Measurements from ENCODE around the gene SORT1.
"Not testable (repeated sequence)": the region's sequence is repeated elsewhere in the genome, so short reads cannot be mapped to it uniquely, and the experiment has no call there.

SORT1 gene

GRCh38 chr1:109397581-109398342 lies at the start of gene SORT1:
SORT1 (minus strand) TSS chr1:109397918; CDS start chr1:109397892, 26 bp downstream.
- DNase-seq (ENCODE audit: low read depth in 3 of 3): peak in 2 of 3 donors; percentile 10 to 51

- not testable (repeated sequence) for DNase-seq (ENCODE audit: low read depth in 3 of 3)
Observed at GRCh38 chr1:109445949-109446695, 48.4 kb upstream of the SORT1 start.

- no peak for DNase-seq (ENCODE audit: low read depth in 3 of 3)
Observed at GRCh38 chr1:109444346-109444745, 46.6 kb upstream of the SORT1 start.

DNA sequence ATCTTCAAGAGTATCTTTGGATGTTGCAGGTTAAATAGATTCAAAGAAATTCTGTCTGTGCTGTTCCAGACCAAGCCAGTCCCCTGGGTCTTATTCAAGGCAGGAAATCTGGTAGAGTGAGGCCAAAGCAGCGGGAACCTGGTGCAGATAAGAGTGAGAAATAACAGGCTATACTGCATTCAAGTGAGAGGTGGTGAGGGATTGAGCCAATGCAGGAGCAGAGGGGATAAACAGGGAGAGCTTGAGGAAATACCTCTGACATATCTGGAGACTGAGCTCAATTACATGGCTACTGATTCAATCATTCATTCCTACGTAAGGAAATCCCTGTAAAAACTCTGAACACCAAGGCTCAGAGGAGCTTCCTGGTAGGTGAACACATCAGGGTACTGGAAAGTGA lies 45.8 kb upstream of the SORT1 start:
- DNase-seq (ENCODE audit: low read depth in 3 of 3): no peak

GRCh38 chr1:109441069-109441468 lies 43.4 kb upstream of the SORT1 start:
- DNase-seq (ENCODE audit: low read depth in 3 of 3): no peak

DNA sequence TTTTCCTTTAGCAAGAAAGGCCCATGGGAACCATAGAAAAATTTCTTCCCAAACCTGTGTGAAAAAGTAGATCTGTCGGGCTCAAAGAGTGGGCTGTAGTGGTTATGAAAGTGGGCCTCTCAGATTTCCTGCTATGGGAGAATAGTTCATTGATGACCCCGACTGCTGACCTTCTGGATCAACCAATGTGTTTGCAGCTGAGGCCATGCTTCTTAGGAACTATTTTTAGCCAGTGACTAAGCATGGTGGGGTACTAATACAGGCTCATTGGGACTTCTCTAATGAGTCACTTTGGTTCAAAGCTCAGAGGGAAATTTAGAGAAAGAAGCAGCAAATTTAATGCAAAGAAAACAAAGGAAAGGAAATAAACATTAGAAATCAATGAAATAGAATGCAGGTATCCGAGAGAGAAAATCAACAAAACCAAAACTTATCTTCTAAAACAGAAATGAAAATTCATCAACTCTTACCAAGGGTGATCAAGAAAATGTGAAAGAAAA lies 41.1 kb upstream of the SORT1 start:
- no peak for DNase-seq (ENCODE audit: low read depth in 3 of 3)

DNA sequence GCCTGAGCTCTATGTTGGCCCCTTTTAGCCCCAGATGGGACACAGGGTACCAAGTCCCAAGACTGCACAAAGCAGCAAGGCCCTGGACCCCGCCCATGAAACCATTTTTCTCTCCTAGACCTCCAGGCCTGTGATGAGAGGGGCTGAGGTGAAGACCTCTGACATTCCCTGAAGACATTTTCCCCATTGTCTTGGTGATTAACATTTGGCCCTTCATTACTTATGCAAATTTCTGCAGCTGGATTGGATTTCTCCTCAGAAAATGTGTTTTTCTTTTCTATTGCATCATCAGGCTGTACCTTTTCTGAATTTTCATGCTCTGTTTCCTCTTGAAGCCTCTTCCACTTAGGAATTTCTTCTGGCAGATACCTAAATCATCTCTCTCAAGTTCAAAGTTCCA lies 36.8 kb upstream of the SORT1 start:
- no peak for DNase-seq (ENCODE audit: low read depth in 3 of 3)

- DNase-seq (ENCODE audit: low read depth in 3 of 3): no peak
Observed at GRCh38 chr1:109433322-109433721, 35.6 kb upstream of the SORT1 start.

DNA sequence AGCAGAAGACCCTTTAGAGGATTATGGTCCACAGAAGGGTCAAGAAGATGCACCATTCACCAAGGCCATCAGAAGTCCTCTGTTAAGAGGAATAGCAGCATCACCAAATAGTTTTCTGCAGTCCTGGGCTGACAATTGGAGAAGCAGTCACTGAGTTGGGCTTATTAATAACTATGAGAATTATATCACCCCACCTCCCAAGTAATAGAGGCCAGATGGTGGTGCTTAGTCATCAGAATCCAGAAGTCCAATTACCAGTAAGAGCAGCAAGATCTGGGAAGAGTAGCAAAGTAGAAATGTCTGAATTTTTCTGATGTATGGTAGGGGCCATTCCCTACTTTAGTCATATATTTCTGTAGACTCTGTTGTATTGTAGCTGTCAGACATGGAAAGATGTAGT lies 34.6 kb upstream of the SORT1 start:
- no peak for DNase-seq (ENCODE audit: low read depth in 3 of 3)

DNA sequence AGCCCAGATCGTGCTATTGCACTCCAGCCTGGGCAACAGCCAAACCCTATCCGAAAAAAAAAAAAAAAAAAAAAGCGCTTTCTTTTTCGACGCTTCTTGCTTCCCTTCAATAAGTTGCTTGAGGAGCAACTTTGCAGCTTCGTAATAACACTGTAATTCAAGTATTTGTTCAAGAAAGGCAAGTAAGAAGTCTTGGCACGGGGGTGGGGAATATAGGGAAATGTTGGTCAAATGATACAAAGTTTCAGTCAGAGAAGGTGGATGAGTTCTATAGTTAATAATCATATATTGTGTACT lies 29.4 kb upstream of the SORT1 start:
- DNase-seq (ENCODE audit: low read depth in 3 of 3): no peak

DNA sequence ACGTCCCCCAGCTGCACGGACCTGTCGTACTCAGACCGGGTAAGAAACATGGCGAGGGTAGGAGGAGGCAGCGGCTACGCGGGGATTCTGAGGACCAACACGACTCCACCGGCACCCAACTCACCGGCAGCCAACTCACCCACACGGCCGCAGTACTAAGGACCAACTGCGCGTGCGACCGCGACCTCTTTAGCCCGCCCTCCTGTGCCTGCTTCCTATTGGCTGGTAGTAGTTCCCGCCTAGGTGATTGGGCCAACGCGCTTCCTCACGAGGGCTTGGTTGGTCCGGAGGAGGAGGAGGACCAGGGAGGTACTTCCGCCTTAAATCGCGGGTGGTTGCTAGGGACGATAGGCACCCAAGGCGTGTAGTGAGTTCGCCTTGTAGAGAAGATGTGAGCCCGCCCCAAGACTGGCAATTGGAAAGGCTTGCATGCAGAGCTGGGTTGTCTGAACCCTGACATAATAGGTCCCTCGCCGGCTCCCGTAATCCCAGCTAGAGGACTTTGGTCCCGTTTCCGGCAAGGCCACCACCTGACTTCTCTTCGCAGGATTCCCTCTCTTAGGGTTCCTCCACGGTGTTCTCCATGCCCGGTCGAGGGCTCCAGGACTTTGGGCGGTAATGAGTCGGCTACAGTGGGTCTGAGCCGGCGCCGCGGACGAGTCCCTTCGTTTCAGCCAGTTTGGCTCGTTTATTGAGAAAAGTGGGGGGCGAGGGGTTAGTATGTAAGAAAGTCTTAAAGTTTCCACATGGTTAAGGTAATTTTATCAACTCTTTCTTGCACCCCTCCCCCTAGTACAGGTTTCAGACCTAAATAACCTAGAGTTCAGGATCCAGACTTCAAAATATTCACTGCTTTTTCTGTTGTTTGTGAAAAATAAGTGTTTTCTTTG lies 28.8 kb upstream of the SORT1 start, which contains the start of gene PSMA5:
Gene PSMA5 (minus strand): TSS at position 168 of the 890 bp plus-strand sequence. CDS start 118 bp downstream, at position 50.
- peak; percentile 87 to 95 (median 89) for DNase-seq (ENCODE audit: low read depth in 3 of 3)

DNA sequence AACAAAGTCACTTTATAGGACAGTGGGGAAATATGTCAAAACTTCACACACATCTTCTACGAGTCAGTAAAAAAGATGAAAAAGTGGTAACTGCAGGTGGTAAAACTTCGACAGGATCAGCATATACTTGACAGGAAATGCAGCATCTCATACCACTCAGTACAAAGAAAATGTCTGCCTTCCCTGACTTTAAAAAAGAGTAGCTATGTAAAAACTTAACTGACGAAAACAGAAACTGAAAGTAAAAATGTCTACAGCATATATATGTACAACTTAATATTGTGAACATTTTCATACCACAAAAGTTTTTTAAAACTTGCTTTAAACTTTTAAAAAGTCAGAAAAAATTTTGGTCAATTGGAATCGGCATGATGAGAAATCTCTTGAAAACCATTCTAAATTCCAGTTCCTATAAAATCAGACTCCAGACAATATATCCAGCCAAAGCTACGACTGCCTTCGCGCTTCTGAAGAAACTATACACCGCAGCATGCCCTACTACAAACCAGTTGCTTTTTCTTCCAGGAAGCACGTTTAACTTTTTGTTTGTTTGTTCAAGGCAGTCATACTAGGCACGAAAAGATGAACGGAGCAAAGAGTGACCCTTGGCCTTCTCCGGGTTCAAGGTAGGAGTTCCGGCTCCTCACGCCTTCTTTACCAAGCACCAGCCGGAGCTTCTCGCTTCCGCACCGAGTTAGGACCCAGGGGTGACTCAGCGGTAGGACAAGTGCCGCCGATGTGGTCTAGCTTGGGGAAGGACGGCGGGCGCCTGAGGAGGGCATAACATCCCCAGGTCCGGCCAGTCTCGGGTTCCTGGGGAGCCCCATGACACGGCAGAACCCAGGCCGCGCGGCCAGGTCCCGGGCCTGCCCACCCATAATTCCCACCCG lies 27.9 kb upstream of the SORT1 start:
- peak; percentile 36 to 66 (median 54) for DNase-seq (ENCODE audit: low read depth in 3 of 3)

- DNase-seq (ENCODE audit: low read depth in 3 of 3): no peak
Observed at GRCh38 chr1:109423498-109423897, 25.8 kb upstream of the SORT1 start.

GRCh38 chr1:109412551-109412950 lies 14.8 kb upstream of the SORT1 start:
- DNase-seq (ENCODE audit: low read depth in 3 of 3): no peak

DNA sequence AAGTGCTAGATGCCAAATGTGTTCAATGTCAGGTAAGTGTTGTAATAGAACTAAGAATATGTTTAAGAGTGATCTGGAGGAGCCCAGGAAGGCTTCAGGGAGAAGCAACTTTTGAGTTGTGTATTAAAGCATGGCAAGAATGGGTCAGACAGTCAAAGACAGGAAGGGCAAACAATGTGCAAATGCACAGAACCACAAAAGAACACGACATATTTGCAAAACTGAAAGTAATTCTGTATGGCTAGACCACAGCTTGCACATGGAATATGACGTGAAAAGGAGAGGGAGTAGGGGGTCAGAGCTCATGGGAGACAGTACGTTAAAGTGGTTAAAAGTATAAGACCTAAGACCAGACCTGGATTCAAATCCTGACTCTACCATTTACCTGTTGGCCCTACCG lies 7.1 kb upstream of the SORT1 start:
- DNase-seq (ENCODE audit: low read depth in 3 of 3): no peak

- no peak for DNase-seq (ENCODE audit: low read depth in 3 of 3)
Observed at GRCh38 chr1:109402025-109402424, 4.3 kb upstream of the SORT1 start.

DNA sequence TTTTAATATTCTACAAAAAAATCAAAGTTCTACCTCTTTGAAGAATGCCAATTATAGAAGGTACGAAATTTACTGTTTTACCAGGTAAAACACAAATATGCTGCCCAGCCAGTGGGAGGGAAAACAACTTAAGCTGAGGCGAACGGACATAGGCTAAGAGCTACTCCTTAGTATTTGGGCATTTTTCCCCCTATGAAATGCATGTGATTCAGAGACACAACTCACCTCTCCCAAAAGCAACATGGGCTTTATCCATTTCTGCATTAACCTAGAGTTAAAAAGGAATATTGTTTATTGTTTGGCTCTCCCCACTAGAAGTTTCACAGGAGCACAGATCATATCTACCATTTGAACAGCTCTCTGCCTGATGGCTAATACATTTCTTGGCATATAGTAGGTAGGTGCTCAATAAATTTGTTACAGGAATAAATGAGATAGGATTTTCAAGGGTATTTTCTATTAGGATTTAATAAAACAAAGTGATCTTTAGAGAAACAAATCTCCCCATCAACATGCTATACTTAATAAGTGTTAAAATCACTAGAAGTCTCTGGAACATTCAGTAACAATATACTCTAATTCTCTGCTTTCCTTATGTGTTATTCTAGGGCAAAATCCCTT lies 2.4 kb upstream of the SORT1 start:
- DNase-seq (ENCODE audit: low read depth in 3 of 3): no peak

- peak in 1 of 3 donors; percentile 18 for DNase-seq (ENCODE audit: low read depth in 3 of 3)
Observed at GRCh38 chr1:109399326-109399957, 1.7 kb upstream of the SORT1 start.

GRCh38 chr1:109398343-109399225 lies 866 bp upstream of the SORT1 start:
- no peak for DNase-seq (ENCODE audit: low read depth in 3 of 3)

All from stimulated activated CD4-positive, alpha-beta T cell treated with anti-CD3 and anti-CD28 coated beads, TNF-alpha, amount 100 ng/mL, for 48 hours (primary cell).